Right lung (tissue), 5 donors: Measurements from ENCODE around the gene PSD. TPM values are rescaled to one million over a fixed set of nuclear protein-coding genes. Genes with fewer than 3 reads are reported as not detected.

ENCODE experiments used
- DNase-seq, 2 donors: peaks; one replicate each; pipeline ENCODE4 v3.0.0-alpha.2; 2013
- polyA plus RNA-seq, 5 donors: library from polyadenylated mRNA; unstranded; fragments of 120-200 nt; gene quantifications; one replicate each; pipeline versions ENCODE4 v1.2.1 to v1.2.3, GENCODE V29; 2013; ENCODE audit warnings: inconsistent platforms in 1 of 5, low replicate concordance in 1 of 5; ENCODE audit not compliant: insufficient read length in 5 of 5, insufficient read depth in 1 of 5

PSD gene
- polyA plus RNA-seq, 5 donors, result 7.4 to 17.1 (median 10.1) TPM

DNA sequence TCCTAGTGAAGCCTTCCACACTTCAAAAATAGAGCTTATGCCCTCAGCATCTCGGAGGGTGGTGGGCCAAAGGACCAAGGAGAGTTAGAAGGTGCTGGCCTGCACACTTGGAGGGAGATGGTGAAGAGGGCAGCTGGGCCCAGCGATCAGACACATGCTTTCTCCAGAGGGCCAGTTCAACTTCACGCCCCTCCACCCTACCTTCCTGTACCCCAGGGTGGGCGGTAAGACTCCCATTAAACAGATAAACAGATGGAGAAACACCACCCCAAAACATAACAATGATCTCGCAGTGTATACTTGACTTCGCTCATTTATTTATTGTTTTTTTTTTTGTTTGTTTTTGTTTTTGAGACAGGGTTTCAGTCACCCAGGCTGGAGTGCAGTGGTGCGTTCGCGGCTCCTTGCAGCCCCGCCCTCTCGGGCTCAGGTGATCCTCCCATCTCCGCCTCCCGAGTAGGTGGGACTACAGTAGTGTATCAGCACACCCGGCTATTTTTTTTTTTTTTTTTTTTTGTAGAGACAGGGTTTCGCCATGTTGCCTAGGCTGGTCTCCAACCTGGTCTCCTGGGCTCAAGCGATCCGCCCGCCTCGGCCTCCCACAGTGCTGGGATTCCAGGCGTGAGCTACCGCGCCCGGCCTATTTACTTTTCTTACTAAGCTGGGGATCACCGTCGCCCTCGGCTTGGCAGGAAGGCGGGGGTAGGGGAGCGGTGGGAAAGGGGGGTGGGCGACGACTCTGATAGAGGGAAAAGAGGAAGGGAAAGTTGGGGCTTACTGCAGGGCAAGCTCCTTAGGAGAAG is 30.9 kb upstream of the PSD start:
- DNase-seq, result no peak

DNA sequence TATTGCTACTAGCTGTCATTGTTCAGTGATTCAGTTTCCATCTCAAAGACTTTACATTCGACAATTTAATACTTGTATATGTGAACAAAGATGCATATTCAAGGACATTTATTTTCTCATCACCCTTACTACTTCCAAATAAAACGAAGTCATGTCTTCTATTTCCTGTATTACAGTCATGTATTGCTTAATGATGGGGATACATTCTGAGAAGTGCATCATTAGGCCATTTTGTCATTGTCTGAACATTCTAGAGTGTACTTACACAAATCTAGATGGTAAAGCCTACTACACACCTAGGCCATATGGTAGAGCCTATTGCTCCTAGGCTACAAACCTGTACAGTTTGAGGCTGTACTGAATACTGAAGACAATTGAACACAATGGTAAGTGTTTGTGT is 26.3 kb upstream of the PSD start:
- DNase-seq, result no peak

DNA sequence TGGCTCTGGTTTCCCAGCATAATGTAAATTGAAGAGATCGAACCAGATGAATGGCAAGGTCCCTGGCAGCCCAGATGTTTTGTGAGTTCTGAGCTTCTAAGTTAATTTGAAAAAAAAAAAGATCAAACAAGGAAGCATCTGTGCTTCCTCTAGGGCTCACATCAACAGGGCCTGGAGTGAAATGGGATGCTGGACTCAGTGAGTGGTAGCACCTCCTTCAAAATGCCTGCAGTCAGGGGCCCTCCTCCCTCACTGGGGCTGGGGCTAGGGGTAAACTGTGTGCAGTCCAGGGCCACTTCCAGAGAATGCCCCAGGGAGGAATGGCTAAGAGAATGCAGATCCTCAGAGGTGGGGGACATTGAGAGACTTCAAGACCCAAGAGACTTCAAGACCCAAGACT is 19.8 kb upstream of the PSD start:
- DNase-seq, result no peak

DNA sequence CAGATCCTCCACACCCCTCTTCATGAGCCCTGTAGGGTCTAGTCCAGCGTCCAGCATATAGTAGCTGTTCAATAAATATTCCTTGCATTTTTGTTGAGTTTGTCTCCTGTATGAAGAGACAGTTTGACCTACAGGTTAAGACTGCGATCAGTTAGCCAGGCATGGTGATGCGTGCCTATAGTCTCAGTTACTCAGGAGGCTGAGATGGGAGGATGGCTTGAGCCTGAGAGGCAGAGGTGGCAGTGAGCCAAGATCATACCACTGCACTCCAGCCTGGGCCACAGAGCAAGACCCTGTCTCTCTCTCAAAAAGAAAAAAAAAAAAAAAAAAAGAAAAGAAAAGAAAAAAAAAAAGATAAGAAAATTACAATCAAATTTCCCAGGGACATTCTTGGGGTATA is 18.9 kb upstream of the PSD start:
- DNase-seq, result no peak

DNA sequence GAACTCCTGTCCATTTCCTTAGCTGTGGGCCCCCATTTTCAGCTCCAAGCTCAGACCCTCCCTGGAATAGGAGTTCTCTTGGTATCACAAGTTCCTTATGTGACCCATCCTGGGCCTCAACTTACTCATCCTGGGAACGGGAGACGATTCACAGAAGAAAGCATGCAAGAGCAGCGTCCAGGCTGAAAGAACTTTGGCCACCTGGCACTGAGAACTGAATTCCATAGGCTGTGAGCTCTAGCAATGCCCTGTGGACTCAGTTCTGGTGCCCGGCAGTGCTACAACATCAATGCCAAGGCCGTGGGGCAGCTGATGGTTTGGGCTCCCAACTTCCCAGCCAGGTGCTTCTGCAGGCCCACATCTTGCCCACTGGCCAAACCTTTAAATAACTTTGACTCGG is 17.7 kb upstream of the PSD start:
- no peak for DNase-seq

DNA sequence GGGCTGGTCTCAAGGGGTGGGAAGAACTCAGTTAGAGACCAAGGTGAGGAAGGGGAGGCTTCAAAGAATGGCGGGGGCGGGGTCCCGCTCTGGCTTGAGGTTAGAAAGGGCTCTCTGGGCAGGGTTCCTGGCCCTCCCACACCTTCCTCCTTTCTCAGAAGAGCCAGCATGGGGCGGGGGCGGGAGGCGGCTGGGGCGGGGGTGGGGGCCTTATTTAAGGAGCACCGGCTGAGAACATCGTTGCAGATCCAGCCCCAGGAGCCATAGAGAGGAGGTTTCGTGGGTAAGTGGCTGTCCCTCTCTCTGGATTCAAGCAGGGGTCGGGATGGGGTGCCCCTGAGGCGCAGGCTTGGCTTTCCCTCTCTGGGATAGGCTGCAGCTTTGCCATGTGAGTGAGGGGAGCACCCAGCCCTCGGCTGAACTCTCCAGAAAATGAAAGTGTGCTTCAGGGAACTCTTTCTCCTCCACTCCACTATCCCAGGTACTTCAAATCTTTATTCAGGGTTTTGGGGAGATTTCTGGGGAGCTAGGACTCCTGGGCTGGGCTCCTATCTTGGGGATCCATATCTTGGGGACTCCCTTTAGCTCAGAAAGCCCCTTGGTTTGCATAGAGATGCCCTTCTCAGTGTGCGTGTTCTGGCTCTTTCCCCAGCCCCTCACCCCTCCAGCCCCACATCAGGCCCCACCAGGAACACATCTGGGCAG is 17.1 kb upstream of the PSD start:
- no peak for DNase-seq

DNA sequence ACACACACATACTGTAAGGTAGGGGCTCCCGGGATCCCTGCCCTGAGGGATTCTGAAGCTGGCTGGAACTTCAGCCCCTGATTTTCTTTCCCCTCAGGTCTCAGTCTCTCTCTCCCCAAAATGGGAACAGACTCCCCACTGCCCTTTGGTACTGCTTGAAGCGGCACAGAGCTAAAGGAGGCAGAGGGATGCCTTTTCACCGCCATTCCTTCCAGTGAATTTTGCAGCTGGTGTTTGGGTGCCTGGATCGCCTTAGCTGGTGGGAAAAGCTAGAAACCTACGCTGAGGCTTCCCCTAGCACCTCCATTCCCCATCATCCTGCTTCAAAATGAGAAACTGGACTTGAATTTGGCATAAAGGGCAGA is 16.5 kb upstream of the PSD start:
- DNase-seq, result no peak

DNA sequence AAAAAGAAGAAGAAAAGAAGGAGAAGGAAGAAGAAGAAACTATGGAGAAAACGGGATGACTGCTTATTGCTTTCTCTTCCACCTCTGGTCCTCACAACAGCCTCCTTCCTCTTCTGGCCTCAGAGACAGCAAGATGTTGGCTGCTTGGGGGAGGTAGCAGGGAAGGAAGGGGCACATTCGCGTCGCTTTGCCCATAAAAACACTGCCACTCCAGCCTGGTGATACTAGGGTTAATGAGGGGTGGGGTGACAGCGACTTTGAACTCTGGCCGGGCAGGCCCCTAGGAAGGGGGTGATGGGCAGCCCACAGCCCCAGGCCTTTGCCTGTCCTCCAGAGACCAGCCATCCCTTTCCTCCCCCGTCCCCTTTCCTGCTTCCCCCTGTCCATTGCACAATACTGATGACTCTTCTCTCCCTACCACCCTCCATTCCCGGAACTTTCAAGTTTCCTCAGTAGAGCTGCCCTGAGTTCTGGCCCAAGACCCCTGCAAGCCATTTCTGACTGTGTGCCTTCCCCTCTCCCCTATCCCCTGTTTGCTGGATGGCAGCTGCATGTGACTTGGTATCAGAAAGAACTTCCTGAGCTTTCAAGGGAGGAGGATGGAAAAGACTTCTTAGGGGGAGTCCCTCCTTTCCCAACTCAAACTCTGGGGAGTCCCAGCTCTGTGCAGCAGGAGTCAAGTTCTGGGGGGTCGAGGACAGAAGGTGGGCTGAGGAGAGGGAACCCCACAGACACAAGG is 16.0 kb upstream of the PSD start:
- no peak for DNase-seq

DNA sequence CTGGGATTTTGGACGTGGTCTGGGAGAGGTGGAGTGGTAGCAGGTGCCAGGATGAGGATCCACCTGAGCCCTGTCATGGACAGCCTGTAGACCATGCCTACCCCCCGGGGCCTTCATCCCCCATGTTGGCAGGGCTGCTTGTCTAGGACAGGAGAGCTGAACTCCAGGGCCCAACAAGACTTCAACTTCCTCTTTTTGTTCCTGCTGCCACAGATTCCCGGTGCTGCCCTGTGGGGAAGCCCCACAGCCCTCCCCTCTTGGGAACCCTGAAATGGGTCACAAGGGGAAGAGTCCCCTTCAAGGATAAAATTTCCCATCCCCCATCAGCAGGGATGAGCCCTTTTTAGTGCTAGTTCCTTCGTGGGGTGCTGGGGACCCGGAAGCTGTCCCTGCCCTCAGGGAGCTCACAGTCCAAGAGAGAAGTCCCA is 15.0 kb upstream of the PSD start:
- DNase-seq, result no peak

DNA sequence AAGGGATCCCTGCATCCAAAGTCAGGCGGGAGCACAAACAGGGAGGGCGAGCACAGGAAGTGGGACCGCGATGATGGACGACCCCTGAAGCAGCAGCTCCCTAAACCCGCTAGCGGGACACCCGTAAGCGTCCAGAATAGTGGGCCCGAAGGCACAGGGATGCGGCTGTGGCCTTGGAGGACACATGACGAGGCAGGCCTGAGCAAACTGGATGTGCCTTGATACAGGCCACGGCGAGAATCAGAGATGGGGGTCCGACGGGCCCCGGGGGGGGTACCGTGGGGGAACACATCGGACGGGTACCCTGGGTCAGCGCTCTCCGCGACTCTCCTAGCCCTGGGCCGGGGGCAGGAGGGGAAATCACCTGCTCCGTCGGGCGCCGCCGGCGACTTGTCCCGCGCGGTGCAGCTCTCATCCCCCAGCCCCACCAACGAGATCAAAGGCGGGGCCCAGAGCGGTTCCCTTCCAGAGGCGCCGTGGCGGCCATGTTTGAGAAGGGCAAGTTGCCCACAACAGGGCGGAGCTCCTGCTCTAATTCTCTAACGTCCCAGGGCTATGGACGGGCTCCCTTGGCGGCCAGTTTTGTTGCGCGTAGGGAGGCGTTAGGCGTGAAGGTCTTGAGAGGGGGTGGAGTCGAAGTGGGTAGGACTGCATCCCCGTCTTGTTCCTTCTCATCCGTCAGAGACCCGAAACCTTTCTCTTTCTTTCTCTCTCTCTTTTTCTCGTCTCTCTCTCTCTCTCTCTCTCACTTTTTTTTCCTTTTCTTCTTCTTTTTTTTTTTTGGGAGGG is 13.8 kb upstream of the PSD start, which contains the start of gene CUEDC2:
Gene CUEDC2, minus strand, starts transcription at position 413 of the 789 bp plus-strand sequence. CDS start 7,386 bp downstream, outside the sequence.
- peak; percentile 97 to 98 for DNase-seq

DNA sequence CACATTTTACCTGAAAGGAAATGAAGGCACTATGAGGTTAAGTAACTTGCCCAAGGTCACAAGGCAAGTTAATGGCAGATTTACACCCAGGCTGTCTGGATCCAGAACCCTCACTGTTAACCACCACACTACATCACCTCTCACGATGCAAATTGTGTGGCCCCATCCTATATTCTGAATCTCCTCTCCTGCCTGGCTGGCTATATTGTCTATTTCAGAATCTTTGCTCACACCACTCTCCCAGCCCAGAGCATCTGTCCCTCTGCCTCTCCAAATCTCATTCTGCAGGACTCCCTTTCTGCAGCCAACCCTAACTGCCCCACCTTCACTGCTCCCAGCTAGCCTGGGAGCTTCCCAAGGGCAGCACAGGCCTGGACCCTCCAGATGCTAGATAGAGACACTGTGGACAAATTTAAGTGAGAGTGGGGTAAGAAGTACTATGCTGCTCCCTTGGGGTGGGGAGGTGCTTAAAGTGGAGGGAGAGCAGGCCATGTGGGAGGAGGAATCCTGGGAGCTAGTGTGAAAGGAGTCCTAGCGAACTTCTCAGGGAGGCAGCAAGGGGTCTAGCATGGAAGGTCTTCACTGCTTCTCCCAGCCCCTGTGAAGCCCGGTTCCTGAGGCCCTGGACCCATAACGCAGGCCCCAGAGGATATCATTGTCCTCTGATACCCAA is 13.0 kb upstream of the PSD start:
- no peak for DNase-seq

DNA sequence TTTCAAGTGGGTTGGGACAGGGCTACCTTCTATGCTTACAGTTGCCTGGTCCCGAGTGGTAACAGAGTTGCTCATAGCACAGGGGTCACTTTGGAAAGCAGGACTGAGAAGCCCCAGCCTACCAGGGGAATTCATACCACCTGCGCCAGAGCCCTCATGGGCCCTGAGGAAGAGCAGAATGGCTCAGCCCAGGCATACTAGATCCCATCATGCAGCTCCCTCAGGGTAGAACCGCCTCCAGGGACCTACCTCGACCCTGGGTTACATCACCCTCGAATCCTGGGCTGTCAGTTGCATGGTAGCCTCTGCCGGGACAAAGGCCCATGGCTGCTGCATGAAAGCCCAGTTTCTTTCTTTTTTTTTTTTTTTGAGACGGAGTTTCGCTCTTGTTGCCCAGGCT is 10.9 kb upstream of the PSD start:
- DNase-seq, result no peak

DNA sequence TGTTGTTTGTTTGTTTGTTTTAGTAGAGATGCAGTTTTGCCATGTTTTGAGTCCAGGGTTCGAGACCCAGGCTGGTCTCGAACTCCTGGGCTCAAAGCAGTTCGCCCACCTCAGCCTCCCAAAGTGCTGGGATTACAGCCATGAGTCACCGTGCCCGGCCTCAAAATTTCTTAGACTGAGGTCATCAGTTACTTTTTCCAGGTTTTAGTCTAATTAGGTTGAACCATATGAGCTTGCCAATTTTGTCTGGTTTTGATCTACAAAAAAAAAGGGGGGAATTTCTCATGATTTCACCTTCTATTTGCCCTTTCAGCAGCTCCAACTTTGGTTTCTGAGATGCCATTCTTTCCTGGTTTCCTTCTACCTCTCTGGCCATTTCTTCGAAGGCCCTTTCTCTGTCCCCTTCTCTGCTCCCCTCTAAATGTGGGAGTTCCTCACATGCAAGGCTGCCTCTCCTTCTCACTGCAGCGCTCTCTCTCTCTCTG is 8.3 kb upstream of the PSD start:
- no peak for DNase-seq

DNA sequence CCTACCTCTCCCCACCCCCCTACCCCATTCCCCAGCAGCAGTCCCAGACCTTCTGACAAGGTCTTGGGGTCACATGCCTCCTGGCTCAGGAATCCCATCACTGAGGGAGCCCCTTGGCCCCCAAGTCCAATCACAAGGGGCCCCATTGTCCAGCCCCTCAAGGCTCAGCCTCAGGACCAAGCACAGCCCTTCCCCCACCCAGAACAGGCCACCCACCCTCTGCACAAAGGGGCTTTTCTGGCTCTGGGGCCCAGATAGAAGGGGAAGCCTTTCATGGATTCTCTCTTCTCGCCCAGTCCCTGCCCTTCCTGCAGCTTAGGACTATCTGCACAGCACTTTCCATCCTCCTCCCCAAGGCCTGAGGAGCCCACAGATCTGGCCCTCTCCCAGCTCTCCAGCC is 6.9 kb upstream of the PSD start:
- no peak for DNase-seq

DNA sequence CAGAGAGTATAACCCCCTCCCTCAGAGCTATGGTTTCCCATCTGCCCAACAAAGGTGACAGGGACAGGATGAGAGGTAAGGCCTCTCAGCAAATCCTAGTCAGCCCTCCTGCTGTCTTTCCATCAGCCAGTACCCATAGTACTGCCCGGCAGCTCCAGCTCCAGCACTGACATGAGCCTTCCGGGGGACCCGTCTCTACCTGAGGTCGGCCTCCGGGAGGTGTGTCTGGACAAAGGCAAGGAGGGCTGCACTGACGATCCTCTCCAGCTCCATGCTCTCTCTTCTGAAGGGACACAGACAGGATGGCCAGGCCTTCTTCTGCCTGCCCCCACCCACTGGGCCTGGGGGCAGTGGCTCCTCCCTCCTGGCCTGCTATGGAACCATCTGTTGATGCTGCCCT is 6.3 kb upstream of the PSD start:
- no peak for DNase-seq

DNA sequence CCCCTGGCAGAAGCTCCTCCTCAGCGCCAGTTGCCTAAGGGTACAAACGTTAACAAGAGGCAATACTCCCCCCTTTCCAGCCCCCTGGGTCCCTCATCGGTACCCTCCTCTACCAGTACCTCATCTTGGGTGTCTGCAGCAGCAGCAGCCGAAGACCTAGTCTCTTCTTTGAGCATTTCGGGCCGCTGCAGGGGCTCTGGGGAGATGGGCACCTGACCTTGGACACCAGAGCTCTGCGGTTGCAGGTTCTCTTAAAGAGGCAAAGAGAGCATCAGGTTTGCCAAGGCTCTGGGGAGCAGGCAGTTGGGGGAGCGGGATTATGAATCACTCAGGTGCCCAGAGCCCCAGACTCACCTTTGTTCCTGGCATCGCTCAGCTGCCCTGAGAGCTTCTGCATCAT is 5.6 kb upstream of the PSD start:
- no peak for DNase-seq

DNA sequence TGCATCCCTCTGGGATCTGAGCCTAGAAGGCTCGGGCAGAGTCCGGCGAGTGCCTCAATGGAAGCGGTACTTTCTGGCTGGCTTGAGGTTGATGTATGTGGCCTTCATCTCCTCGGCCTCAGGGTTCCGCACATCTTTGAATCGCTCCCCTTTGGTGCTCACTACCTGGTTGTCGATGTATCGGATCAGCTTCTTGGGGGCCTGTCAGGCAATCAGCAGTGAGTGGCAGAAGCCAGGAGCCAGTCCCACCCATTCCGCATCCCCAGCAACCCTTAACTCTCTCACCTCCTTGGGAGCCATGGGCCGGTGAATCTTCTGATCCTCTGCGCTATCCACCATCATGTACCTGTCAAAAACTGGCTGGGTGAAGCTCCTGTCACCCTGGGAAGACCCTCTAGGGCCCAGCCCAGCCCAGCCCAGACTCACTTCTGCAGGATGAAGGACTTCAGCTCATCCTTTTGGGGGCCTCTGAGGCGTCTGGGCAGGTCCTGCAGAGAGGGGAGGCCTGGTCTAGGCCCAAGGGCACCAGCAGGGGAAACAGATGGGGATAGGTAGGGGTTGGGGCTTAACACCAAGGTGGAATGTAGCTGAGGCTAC is 4.9 kb upstream of the PSD start:
- no peak for DNase-seq

DNA sequence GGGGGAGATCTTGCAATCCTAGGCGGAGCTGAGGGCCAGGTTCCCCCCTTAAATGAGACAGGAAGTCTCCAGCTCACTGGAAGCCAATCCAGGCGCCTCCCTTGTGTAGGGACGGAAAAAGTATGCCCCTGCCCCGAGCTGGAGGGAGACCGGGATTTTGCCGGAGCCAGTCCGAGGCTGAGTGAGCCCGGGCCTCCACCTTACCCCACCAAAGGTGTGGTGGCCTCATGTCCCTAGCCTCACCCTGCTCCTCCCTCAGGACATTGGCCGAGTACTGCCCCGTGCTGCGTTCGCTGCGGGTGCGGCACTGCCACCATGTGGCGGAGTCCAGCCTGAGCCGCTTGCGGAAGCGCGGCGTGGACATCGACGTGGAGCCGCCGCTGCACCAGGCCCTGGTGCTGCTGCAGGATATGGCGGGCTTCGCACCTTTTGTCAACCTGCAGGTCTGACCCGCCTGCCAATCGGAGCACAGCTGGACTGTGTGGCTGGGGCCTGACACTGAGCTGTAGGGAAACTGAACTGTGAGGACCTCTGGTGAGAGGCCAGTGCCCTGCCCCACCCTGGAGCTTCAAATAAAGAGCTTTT is 4.1 kb upstream of the PSD start:
- no peak for DNase-seq

DNA sequence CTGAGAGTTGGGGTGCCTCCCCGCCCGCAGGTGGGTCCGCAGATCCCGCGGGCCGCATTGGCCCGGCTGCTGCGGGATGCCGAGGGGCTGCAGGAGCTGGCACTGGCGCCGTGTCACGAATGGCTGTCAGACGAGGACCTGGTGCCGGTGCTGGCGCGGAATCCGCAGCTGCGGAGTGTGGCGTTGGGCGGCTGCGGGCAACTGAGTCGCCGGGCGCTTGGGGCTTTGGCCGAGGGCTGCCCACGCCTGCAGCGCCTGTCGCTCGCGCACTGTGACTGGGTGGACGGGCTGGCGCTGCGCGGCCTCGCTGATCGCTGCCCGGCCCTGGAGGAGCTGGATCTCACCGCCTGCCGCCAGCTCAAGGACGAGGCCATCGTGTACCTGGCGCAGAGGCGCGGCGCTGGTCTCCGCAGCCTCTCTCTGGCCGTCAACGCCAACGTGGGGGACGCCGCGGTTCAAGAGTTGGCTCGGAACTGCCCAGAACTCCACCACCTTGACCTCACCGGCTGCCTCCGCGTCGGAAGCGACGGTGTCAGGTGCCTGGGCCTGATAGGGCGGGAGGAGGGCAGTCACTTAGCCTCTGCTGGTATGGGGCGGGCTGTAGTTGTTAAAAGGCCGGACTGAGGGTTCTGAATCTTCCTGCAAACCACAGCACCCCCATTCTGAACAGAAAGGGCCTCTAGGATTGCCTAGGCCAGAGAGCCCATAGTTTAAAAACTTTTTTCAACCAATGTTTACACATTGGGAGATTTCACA is 3.4 kb upstream of the PSD start:
- no peak for DNase-seq

DNA sequence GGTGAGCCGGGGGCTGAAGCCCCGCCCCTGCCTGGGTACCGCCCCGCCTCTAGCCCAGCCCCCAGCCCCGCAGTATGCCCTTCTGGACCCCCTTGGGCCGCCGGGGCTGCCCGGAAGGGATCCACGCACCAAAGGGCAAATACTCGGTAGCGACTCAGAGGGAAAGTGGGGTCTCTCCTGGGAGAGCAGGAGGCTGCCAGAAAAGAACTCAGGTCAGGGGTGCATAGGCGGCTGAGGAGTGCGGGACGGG is 2.8 kb upstream of the PSD start:
- no peak for DNase-seq
